HG02885 (cell line): ENCODE results near the gene INTS15.
A peak's percentile ranks its signal among the peaks of the same experiment; 100 is the strongest.
"Not testable (repeated sequence)": the region's sequence is repeated elsewhere in the genome, so short reads cannot be mapped to it uniquely, and the experiment has no call there.

Experiments used
- ATAC-seq: cut with Tn5 transposase; IDR thresholded peaks from one replicate; pipeline ENCODE4 v1.9.1; 2021; ENCODE audit warnings: mild to moderate bottlenecking; ENCODE audit not compliant: unreplicated experiment, poor library complexity

The INTS15 gene

DNA sequence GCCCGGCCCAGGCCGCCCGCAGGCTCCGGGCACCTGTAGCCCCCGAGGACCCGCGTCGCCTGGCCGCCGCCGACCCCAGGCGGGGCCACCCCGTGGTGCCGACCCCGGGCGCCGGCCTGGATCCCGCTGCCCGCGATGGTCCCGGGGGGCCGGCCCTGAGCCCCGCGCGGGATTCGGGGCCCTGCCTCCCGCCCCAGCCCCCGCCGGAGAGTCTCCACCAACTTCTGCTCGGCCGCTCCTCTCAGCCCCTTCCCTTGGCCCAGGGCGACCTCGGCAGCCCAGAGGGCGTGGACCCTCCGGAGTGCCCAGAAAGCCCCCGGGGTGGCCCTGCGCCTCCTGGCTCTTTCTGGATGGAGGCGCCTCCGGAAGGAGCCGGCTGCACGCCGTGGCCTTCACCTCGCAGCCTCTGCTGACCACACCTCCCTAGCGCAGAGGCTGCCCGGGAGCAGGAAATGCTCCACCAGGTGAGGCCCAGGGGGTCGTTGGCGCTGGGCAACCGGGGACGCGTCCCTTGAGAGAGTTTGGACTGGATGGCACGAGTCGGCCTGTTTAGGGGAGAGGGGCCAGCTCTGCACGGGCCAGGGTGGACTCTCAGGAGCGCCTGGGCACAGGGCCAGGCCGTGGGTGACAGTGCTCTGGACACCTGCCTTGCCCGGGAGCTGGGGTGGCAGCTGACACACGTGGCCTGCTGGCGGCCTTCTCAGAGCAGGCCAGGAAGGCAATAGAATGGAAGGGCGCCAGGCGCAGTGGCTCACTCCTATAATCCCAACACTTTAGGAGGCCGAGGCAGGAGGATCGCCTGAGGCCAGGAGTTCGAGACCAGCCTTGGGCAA, 26.1 kb downstream of the INTS15 start:
- ATAC-seq = no peak

DNA sequence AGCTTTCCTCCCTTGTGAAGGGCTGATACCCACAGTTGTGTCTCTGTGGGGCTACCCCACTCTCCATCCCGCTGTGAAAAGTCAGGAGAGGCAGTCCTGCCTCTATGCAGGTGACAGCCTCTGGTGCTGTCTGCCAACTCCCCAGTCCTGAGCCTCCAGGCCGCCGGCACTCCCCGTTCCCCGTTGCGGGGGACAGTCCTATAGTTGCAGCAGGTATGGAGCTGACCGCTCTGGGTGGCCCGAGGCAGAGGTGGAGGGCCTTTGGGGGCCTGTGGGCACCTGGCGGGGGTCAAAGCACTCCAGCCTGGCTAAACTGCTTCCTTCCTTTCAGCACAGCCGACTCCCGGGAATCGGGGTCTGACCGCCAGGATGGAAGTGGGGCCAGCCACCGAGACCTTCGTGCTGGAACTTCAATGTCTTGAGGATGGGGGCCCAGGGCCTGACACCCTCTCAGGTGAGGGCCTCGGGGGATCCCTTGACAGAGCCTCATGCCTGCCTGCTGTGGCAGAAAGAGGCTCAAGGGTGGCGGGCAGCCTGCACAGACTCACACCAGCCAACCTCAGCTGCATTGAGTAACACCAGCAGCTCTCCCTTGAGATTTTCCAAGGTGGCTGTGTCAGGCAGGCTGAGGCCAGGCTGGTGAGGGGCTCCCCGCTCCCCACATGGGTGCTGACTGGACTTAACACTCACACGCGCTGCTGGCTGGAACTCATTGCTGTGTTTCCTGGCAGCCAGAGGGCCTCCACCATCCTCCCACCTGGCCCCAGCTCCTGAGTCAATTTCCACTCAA, 27.2 kb downstream of the INTS15 start:
- no peak for ATAC-seq

- no peak for ATAC-seq
Measured at GRCh38 chr7:6618621-6619020, 28.8 kb downstream of the INTS15 start.

- ATAC-seq = no peak
Measured at GRCh38 chr7:6619961-6620360, 30.1 kb downstream of the INTS15 start.

- no peak for ATAC-seq
Measured at GRCh38 chr7:6621195-6622133, 31.6 kb downstream of the INTS15 start.

GRCh38 chr7:6622134-6622710, 32.4 kb downstream of the INTS15 start:
- ATAC-seq = no peak

- ATAC-seq = no peak
Measured at GRCh38 chr7:6623589-6624245, 33.9 kb downstream of the INTS15 start.

GRCh38 chr7:6624246-6624611, 34.4 kb downstream of the INTS15 start:
- no peak for ATAC-seq

- ATAC-seq = no peak
Measured at GRCh38 chr7:6628045-6628444, 38.2 kb downstream of the INTS15 start.

DNA sequence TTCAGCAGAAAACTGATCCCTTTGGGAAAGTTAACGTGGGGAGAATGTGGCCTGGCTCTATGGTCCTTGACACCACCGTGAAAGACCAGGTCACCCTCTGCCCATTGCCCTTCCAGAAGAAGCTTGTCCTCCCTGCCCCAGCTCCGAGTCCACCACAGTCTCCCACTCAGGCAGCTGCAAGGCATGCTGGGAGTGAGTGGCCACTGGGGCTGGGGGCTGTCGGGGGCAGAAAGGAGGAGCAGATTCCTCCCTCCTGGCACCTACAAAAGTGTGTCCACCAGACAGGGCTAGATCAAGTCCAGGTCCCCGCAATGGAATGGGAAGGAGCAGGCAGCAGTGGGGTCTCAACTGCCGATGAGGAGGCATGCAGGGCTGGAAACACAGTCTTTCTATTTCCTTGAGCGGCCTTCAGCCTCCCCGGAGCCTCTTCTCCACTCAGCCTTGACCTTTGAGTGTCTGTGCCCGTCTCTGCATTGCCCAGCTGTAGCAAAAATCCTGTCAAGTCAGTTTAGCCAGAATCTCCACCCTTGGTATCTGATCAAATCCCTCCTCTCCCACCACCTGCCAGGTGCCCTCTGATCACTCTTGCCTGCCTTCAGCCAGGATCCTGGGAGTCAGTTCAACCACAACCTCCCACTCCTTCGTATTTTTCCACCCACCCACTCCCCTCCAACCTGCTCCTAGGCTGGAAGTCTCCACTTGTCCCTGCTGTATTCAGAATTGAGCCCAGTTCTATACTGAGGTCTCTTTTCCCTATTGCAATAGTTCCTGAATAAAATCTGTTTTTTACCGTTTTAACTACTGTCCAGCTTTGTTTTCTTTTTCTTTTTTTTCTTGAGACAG, 40.4 kb downstream of the INTS15 start:
- ATAC-seq = no peak

- no peak for ATAC-seq
Measured at GRCh38 chr7:6631605-6632004, 41.8 kb downstream of the INTS15 start.

GRCh38 chr7:6634021-6634420, 44.2 kb downstream of the INTS15 start:
- no peak for ATAC-seq

DNA sequence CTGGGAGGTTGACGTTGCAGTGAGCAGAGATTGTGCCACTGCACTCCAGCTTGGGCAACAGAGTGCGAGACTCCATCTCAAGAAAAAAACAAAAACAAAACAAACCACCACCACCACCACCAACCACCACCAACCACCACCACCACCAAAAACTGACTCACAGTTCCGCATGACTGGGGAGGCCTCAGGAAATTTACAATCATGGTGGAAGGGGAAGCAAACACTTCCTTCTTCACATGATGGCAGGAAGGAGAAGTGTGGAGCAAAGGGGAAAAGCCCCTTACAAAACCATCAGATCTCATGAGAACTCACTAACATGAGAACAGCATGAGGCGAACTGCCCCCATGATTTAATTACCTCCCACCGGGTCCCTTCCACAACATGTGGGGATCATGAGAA, 45.1 kb downstream of the INTS15 start:
- ATAC-seq = not testable (repeated sequence)

- peak; percentile 77 for ATAC-seq
Measured at GRCh38 chr7:6636741-6637543, 47.1 kb downstream of the INTS15 start, which contains the start of gene ZNF316. Gene ZNF316 (plus strand): TSS chr7:6637318. CDS start chr7:6642410, 5,092 bp downstream.

- ATAC-seq = peak; percentile 84
Measured at GRCh38 chr7:6637544-6638229, 47.9 kb downstream of the INTS15 start.

DNA sequence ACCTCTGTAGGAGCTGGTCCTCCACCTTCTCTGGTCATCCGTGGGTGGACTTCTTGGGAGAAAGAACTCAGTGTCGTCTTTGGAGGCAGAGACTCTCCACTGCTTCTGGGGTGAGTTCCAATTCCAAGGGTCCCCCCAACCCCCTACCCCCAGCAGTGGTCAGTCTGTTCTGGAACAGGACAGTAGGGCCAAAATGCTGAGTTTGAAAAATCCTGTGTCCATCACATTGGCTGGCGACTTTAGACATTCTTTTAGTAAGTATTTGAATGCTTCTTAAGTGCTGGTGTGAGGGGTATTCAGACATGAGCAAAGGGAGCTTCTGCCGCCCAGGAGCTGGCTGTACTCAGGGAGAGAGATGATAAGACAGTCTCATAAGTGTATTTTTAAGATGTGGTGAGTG, 49.2 kb downstream of the INTS15 start:
- ATAC-seq = no peak

- ATAC-seq = no peak
Measured at GRCh38 chr7:6639627-6640026, 49.8 kb downstream of the INTS15 start.
